ENCODE data around the gene SCG5. TPM values are rescaled to one million over a fixed set of nuclear protein-coding genes. Genes with fewer than 3 reads are reported as not detected.

Gene SCG5
- total and polyA plus RNA-seq, 5 experiments from 2014 or later, result not detected

- POLR2A ChIA-PET, result no interaction called here
- H3K27me3 Mint-ChIP-seq, result peaks cover 18 to 51% (median 22%) of the 10 kb centered on the region in 5 donors
- no peak overlapping the region for H3K27ac Mint-ChIP-seq
- H3K9me3 Mint-ChIP-seq, result peaks cover 0 to 2% (median 0%) of the 10 kb centered on the region in 9 donors
- no peaks in the 10 kb centered on the region for H3K4me1 Mint-ChIP-seq
- no peak for DNase-seq
- no peaks in the 10 kb centered on the region for H3K36me3 Mint-ChIP-seq
- no peak for ATAC-seq
- H3K4me3 Mint-ChIP-seq, result no peak overlapping the region
These were observed 65.2 kb downstream of the SCG5 start for GRCh38 chr15:32706704-32707103.

- ATAC-seq (no peak), DNase-seq (no peak)
- no peak overlapping the region for H3K4me3 Mint-ChIP-seq
- POLR2A ChIA-PET, result no interaction called here
- peaks cover 16 to 51% (median 25%) of the 10 kb centered on the region in 5 donors for H3K27me3 Mint-ChIP-seq
- H3K4me1 Mint-ChIP-seq, result no peaks in the 10 kb centered on the region
- H3K27ac Mint-ChIP-seq, result peak overlapping the region in 1 of 10 donors; percentile 36
- H3K9me3 Mint-ChIP-seq, result peaks cover 0 to 2% (median 0%) of the 10 kb centered on the region in 9 donors
- H3K36me3 Mint-ChIP-seq, result no peaks in the 10 kb centered on the region
These were observed 65.9 kb downstream of the SCG5 start for GRCh38 chr15:32707436-32707835.

GRCh38 chr15:32709295-32710033 lies 68.0 kb downstream of the SCG5 start:
- DNase-seq (no peak), ATAC-seq (no peak)
- POLR2A ChIA-PET, result no interaction called here
- Mint-ChIP-seq H3K27me3 (peaks cover 21 to 61% (median 26%) of the 10 kb centered on the region in 5 donors), H3K27ac (no peak overlapping the region), H3K4me1 (no peaks in the 10 kb centered on the region), H3K36me3 (no peaks in the 10 kb centered on the region), H3K9me3 (peaks cover 0 to 2% (median 0%) of the 10 kb centered on the region in 9 donors), H3K4me3 (no peak overlapping the region)

- H3K36me3 Mint-ChIP-seq, result no peaks in the 10 kb centered on the region
- POLR2A ChIA-PET, result no interaction called here
- peaks cover 8 to 25% (median 16%) of the 10 kb centered on the region in 4 donors for H3K4me1 Mint-ChIP-seq
- no peak overlapping the region for H3K27ac Mint-ChIP-seq
- no peak for ATAC-seq
- H3K4me3 Mint-ChIP-seq, result peak overlapping the region in 1 of 10 donors; percentile 1
- DNase-seq, result no peak
- H3K9me3 Mint-ChIP-seq, result no peaks in the 10 kb centered on the region
- H3K27me3 Mint-ChIP-seq, result peaks cover 20 to 75% (median 50%) of the 10 kb centered on the region in 5 donors
These were observed 73.8 kb downstream of the SCG5 start for GRCh38 chr15:32715276-32715675.

GRCh38 chr15:32716216-32716914 lies 74.9 kb downstream of the SCG5 start:
- peak overlapping the region in 8 of 10 donors; percentile 3 to 57 (median 26) for H3K4me3 Mint-ChIP-seq
- no peaks in the 10 kb centered on the region for H3K36me3 Mint-ChIP-seq
- POLR2A ChIA-PET, result no interaction called here

GRCh38 chr15:32716915-32717425 lies 75.5 kb downstream of the SCG5 start:
- POLR2A ChIA-PET, result no interaction called here
- Mint-ChIP-seq H3K27me3 (peaks cover 20 to 85% (median 58%) of the 10 kb centered on the region in 5 donors), H3K36me3 (no peaks in the 10 kb centered on the region), H3K4me1 (peaks cover 8 to 25% (median 16%) of the 10 kb centered on the region in 4 donors), H3K4me3 (peak overlapping the region in 8 of 10 donors; percentile 3 to 60 (median 42)), H3K9me3 (no peaks in the 10 kb centered on the region), H3K27ac (no peak overlapping the region)
- DNase-seq, result no peak
- no peak for ATAC-seq

More at GRCh38 chr15:32716216-32716914, 74.9 kb downstream of the SCG5 start:
- no peak overlapping the region for H3K27ac Mint-ChIP-seq
- DNase-seq, result no peak
- peaks cover 8 to 25% (median 16%) of the 10 kb centered on the region in 4 donors for H3K4me1 Mint-ChIP-seq
- H3K27me3 Mint-ChIP-seq, result peaks cover 20 to 81% (median 55%) of the 10 kb centered on the region in 5 donors
- ATAC-seq, result no peak
- H3K9me3 Mint-ChIP-seq, result no peaks in the 10 kb centered on the region

- Mint-ChIP-seq H3K9me3 (no peaks in the 10 kb centered on the region), H3K4me1 (peaks cover 8 to 25% (median 16%) of the 10 kb centered on the region in 4 donors), H3K36me3 (no peaks in the 10 kb centered on the region), H3K27ac (no peak within 1 kb of the TSS), H3K4me3 (peak within 1 kb of the TSS in 8 of 10 donors; percentile 3 to 66 (median 50)), H3K27me3 (peaks cover 21 to 85% (median 63%) of the 10 kb centered on the region in 5 donors)
- POLR2A ChIA-PET, result no interaction called here
- no peak for ATAC-seq
- DNase-seq, result no peak
These were observed 76.1 kb downstream of the SCG5 start, which contains the start of gene GREM1 for GRCh38 chr15:32717426-32718226. Gene GREM1 (plus strand): TSS chr15:32718004. CDS start chr15:32730691, 12,687 bp downstream.

- H3K36me3 Mint-ChIP-seq, result no peaks in the 10 kb centered on the region
These were observed 76.8 kb downstream of the SCG5 start for GRCh38 chr15:32718227-32718820.

GRCh38 chr15:32718821-32719716 lies 77.6 kb downstream of the SCG5 start:
- no peak overlapping the region for H3K27ac Mint-ChIP-seq
- H3K9me3 Mint-ChIP-seq, result no peaks in the 10 kb centered on the region
- DNase-seq (no peak), ATAC-seq (no peak)
- peaks cover 8 to 25% (median 16%) of the 10 kb centered on the region in 4 donors for H3K4me1 Mint-ChIP-seq
- peaks cover 17 to 83% (median 60%) of the 10 kb centered on the region in 5 donors for H3K27me3 Mint-ChIP-seq
- POLR2A ChIA-PET, result no interaction called here
- H3K36me3 Mint-ChIP-seq, result no peaks in the 10 kb centered on the region
- peak overlapping the region in 9 of 10 donors; percentile 27 to 58 (median 39) for H3K4me3 Mint-ChIP-seq

More at GRCh38 chr15:32718227-32718820, 76.8 kb downstream of the SCG5 start:
- POLR2A ChIA-PET, result no interaction called here
- no peak overlapping the region for H3K27ac Mint-ChIP-seq
- no peak for ATAC-seq
- H3K4me1 Mint-ChIP-seq, result peaks cover 8 to 25% (median 16%) of the 10 kb centered on the region in 4 donors
- no peak for DNase-seq
- H3K9me3 Mint-ChIP-seq, result no peaks in the 10 kb centered on the region
- H3K27me3 Mint-ChIP-seq, result peaks cover 22 to 86% (median 61%) of the 10 kb centered on the region in 5 donors
- peak overlapping the region in 4 of 10 donors; percentile 16 to 50 (median 32) for H3K4me3 Mint-ChIP-seq

GRCh38 chr15:32721596-32721995 lies 80.1 kb downstream of the SCG5 start:
- no peak for DNase-seq
- Mint-ChIP-seq H3K36me3 (no peaks in the 10 kb centered on the region), H3K9me3 (peaks cover 0 to 7% (median 4%) of the 10 kb centered on the region in 9 donors), H3K27me3 (peaks cover 14 to 84% (median 61%) of the 10 kb centered on the region in 5 donors), H3K27ac (no peak overlapping the region), H3K4me1 (peaks cover 7 to 16% (median 14%) of the 10 kb centered on the region in 4 donors), H3K4me3 (no peak overlapping the region)
- POLR2A ChIA-PET, result no interaction called here
- no peak for ATAC-seq

- Mint-ChIP-seq H3K36me3 (no peaks in the 10 kb centered on the region), H3K4me1 (peaks cover 2 to 12% (median 8%) of the 10 kb centered on the region in 4 donors), H3K27me3 (peaks cover 11 to 82% (median 58%) of the 10 kb centered on the region in 5 donors), H3K27ac (no peak overlapping the region), H3K9me3 (peaks cover 0 to 9% (median 4%) of the 10 kb centered on the region in 9 donors), H3K4me3 (no peak overlapping the region)
- POLR2A ChIA-PET, result no interaction called here
- ATAC-seq, result no peak
- no peak for DNase-seq
These were observed 80.6 kb downstream of the SCG5 start for GRCh38 chr15:32722136-32722535.
